ENCODE results near the gene ANKRD13C.

The ANKRD13C gene

GRCh38 chr1:70265946-70266345, 88.6 kb downstream of the ANKRD13C start:
- Histone ChIP-seq H3K4me2 (ENCODE audit: low read length) (no peak overlapping the region), H3K9ac (ENCODE audit: low read length) (no peak overlapping the region), H3K27ac (ENCODE audit: low read length) (no peak overlapping the region), H3K4me3 (ENCODE audit: low read length) (no peak overlapping the region), H3K9me3 (ENCODE audit: insufficient read depth, low read length) (no peaks in the 10 kb centered on the region), H4K20me1 (ENCODE audit: insufficient read depth, low read length) (no peaks in the 10 kb centered on the region), H3K4me1 (ENCODE audit: low read length) (no peaks in the 10 kb centered on the region), H3K36me3 (replicated peaks; ENCODE audit: low read depth, low read length) (no peaks in the 10 kb centered on the region), H3K27me3 (ENCODE audit: low read depth, low read length) (no peaks in the 10 kb centered on the region), H2AFZ (ENCODE audit: low read depth, low read length) (no peak overlapping the region), H3K79me2 (ENCODE audit: low read length) (no peaks in the 10 kb centered on the region)
- TF ChIP-seq CTCF (IDR thresholded peaks at IDR 0.05; ENCODE audit: low read depth, low read length) (no peak), EZH2phosphoT487 (IDR thresholded peaks at IDR 0.05; ENCODE audit: low read depth) (no peak)

GRCh38 chr1:70264839-70265238, 89.7 kb downstream of the ANKRD13C start:
- Histone ChIP-seq H3K9me3 (ENCODE audit: insufficient read depth, low read length) (no peaks in the 10 kb centered on the region), H3K79me2 (ENCODE audit: low read length) (no peaks in the 10 kb centered on the region), H3K36me3 (replicated peaks; ENCODE audit: low read depth, low read length) (no peaks in the 10 kb centered on the region), H3K27ac (ENCODE audit: low read length) (no peak overlapping the region), H3K27me3 (ENCODE audit: low read depth, low read length) (no peaks in the 10 kb centered on the region), H2AFZ (ENCODE audit: low read depth, low read length) (no peak overlapping the region), H3K9ac (ENCODE audit: low read length) (no peak overlapping the region), H3K4me1 (ENCODE audit: low read length) (no peaks in the 10 kb centered on the region), H3K4me3 (ENCODE audit: low read length) (no peak overlapping the region), H4K20me1 (ENCODE audit: insufficient read depth, low read length) (no peaks in the 10 kb centered on the region), H3K4me2 (ENCODE audit: low read length) (no peak overlapping the region)
- no peak for TF ChIP-seq EZH2phosphoT487 (IDR thresholded peaks at IDR 0.05; ENCODE audit: low read depth)
- no peak for TF ChIP-seq CTCF (IDR thresholded peaks at IDR 0.05; ENCODE audit: low read depth, low read length)

DNA sequence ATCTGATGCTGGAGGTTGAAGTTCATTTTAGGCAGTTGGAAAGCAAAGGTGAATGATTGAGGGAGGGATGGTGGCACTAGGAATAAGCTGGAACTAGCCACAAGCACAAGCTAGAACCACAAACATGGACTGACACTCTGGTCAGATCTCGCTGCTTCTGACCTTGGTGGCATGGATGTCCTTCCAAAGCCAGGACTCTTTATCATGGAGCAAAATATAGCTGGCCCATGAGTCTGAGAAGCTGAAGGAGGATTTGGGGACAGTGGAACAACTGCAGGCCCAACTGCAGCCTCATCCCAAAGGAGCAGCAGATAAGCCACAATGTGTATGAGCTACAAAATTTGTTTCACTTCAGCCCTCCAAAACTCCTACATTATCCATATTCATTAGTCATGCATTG, 97.9 kb downstream of the ANKRD13C start:
- Histone ChIP-seq H3K4me3 (ENCODE audit: low read length) (no peak overlapping the region), H3K36me3 (replicated peaks; ENCODE audit: low read depth, low read length) (peaks cover 20% of the 10 kb centered on the region)

DNA sequence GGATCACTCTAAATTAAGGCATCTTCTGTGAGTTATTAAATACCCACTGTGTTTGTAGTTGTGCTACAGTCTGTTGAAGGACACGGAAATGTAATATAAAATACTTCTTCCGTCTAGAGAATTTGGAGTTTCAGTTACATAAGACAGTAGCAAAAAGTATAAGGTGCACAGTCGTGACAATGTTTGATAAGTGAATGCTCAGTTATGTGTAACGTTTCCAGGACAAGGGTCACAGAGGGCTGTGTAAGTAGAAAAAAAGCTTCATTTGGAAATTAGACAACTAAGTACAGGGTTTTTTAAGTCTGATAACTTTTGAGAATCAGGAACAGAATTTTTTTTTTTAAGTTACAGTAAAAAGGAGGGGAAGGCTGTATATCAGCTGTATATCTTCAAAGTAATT, 105.8 kb downstream of the ANKRD13C start:
- Histone ChIP-seq H4K20me1 (ENCODE audit: insufficient read depth, low read length) (no peaks in the 10 kb centered on the region), H2AFZ (ENCODE audit: low read depth, low read length) (no peak overlapping the region), H3K4me3 (ENCODE audit: low read length) (no peak overlapping the region), H3K36me3 (replicated peaks; ENCODE audit: low read depth, low read length) (peaks cover 72% of the 10 kb centered on the region), H3K9me3 (ENCODE audit: insufficient read depth, low read length) (no peaks in the 10 kb centered on the region), H3K4me1 (ENCODE audit: low read length) (no peaks in the 10 kb centered on the region), H3K4me2 (ENCODE audit: low read length) (no peak overlapping the region), H3K27me3 (ENCODE audit: low read depth, low read length) (no peaks in the 10 kb centered on the region), H3K9ac (ENCODE audit: low read length) (no peak overlapping the region), H3K79me2 (ENCODE audit: low read length) (peaks cover 4% of the 10 kb centered on the region; the same call in 1 of the 2 replicates), H3K27ac (ENCODE audit: low read length) (no peak overlapping the region)
- no peak for TF ChIP-seq EZH2phosphoT487 (IDR thresholded peaks at IDR 0.05; ENCODE audit: low read depth)
- TF ChIP-seq CTCF (IDR thresholded peaks at IDR 0.05; ENCODE audit: low read depth, low read length) = no peak

More for the DNA sequence above, 97.9 kb downstream of the ANKRD13C start:
- Histone ChIP-seq H3K27ac (ENCODE audit: low read length) (no peak overlapping the region), H3K9ac (ENCODE audit: low read length) (no peak overlapping the region), H2AFZ (ENCODE audit: low read depth, low read length) (no peak overlapping the region), H3K4me2 (ENCODE audit: low read length) (no peak overlapping the region), H3K4me1 (ENCODE audit: low read length) (no peaks in the 10 kb centered on the region), H3K27me3 (ENCODE audit: low read depth, low read length) (no peaks in the 10 kb centered on the region), H4K20me1 (ENCODE audit: insufficient read depth, low read length) (no peaks in the 10 kb centered on the region), H3K9me3 (ENCODE audit: insufficient read depth, low read length) (no peaks in the 10 kb centered on the region), H3K79me2 (ENCODE audit: low read length) (no peaks in the 10 kb centered on the region)
- no peak for TF ChIP-seq CTCF (IDR thresholded peaks at IDR 0.05; ENCODE audit: low read depth, low read length)
- no peak for TF ChIP-seq EZH2phosphoT487 (IDR thresholded peaks at IDR 0.05; ENCODE audit: low read depth)
